Astrocyte of the spinal cord (primary cell): ENCODE data around the gene TMEM239.
A peak's percentile ranks its signal among the peaks of the same experiment; 100 is the strongest.

Source experiments
- DNase-seq: peaks from one replicate; pipeline ENCODE4 v3.0.0; 2011; ENCODE audit warnings: low read depth, low spot score
- H3K4me3 ChIP-seq: 2 replicates; pipeline ENCODE4 v1.5.1; 2011; ENCODE audit warnings: low read depth, mild to moderate bottlenecking, low read length, moderate library complexity
- CTCF ChIP-seq: IDR thresholded peaks from 2 replicates; pipeline ENCODE4 v1.5.1; 2012; ENCODE audit warnings: low read depth, mild to moderate bottlenecking, low read length, inconsistent platforms
- in situ Hi-C: cut with HindIII; loops from 2 replicates; pipeline ENCODE4 v1.10.0; 2017; ENCODE audit warnings: low sequenced_read_pairs

TMEM239 gene

DNA sequence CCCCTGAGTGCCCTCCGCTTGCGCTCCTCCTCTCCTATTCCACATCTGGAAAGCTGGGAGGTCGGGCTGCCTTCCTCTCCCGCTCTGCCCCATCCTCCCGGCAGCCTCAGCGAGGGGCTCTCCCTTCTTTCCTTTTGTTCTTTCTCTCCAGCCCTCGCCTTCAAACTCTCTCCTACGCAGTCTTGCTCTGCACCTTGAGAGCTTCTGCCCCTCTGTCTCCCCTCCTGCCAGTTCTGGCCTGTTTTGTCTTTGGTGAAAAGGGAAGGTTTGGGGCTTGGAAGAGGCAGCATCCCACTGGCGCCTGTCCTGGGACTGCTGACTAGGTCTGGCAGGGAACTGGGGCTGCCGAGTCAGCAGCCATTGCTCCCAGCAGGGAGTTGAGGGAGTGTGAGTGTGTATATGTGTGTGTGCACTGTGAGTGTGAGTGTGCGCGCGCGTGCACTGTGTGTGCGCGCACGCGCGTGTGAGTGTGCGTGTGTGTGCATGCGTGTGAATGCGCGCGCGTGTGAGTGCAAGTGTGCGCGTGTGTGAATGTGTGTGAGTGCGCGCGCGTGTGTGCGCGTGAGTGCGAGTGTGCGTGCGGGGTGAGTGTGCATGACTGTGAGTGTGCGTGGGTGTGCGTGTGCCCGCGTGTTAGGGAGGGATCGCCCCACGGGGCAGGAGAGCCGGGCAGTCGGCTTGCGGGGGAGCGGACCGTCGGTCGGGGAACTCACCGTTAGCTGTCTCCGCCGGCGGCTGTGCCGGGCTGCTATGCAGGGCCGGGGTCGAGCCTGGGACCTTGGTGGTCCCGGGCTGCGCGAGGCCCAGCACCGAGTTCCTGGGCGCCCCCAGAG lies 16.3 kb upstream of the TMEM239 start:
- in situ Hi-C loops: no loop called here

DNA sequence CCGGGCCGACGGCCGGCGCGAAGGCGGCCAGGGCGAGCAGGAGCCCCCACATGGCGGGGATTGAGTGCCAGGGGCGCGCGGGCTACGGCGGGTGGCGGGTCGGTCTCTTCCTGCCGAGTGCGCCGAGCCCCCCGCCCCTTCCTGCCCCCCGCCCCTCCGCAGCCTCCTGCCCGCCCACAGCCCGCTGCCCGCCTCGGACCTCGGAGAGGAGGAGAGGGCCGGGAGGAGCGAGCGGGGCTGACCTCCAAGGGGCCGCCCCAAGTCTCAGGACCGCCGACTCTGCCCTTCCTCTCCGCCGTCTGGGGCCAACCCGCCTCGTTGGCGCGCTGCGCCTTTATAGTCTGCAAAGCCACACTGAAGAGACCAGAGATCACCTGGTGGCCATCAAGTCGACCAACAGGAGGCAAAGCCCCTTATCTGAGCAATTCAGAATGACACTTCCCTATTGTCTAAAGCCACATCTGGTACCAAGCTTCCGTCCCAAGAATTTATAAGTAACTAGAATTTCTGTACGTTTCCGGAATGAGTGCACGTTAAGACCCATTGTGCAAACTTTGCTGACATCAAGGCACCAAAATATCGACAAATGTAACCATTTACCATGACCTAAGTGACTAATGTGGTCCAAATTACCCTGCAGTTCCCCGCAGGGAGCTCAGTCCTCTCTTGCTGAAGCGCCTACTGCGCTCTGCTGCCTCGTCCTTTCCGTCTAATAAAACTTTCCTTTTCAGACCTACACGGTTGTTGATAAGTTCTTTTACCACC lies 15.5 kb upstream of the TMEM239 start, which contains the start of gene CPXM1:
CPXM1 (minus strand) TSS at position 107 of the 765 bp plus-strand sequence; CDS start at position 52, 55 bp downstream.
- H3K4me3 ChIP-seq: peak within 1 kb of the TSS; percentile 36
- DNase-seq: no peak
- no peak for TF ChIP-seq CTCF
- in situ Hi-C loops: no loop called here

More for the DNA sequence above, 16.3 kb upstream of the TMEM239 start:
- TF ChIP-seq CTCF: no peak
- DNase-seq: peak; percentile 16
- H3K4me3 ChIP-seq: peak overlapping the region; percentile 36

DNA sequence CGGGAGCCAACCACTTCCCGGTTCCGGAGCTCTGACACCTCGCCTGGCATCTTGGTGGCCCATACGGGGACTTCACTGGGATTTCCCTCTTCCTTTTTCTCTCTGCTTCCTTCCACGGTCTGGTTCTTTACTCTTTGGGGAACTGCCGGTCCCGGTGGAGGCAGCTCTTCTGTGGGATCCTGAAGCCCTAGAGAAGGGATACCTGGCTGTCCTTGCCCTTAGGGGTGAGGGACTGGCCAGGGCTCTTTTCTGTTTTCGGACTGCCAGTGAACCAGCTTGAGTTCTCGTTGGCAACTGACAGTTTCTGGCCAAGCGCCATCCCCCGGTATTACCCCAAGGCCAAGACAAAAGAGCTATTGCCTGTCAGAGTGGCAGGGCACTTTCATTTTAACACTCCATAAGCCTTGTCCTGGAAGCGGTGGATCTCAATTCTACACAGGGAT lies 14.9 kb upstream of the TMEM239 start:
- DNase-seq: no peak
- H3K4me3 ChIP-seq: no peak overlapping the region
- TF ChIP-seq CTCF: no peak
- in situ Hi-C loops: no loop called here

GRCh38 chr20:2804041-2804828 lies 11.9 kb upstream of the TMEM239 start:
- no peak for TF ChIP-seq CTCF
- no peak for DNase-seq
- H3K4me3 ChIP-seq: no peak overlapping the region
- in situ Hi-C loops: no loop called here

GRCh38 chr20:2804852-2805688 lies 11.1 kb upstream of the TMEM239 start:
- H3K4me3 ChIP-seq: no peak overlapping the region
- no peak for TF ChIP-seq CTCF
- in situ Hi-C loops: no loop called here
- no peak for DNase-seq
